C4-2B (cell line): ENCODE data around the gene CIB1.

Experiments
- CTCF ChIP-seq: fragments of 450-650 bp; conservative IDR thresholded peaks from 2 replicates; pipeline ENCODE4 v1.5.1; 2017; ENCODE audit warnings: mild to moderate bottlenecking
- ZFX ChIP-seq: fragments of 450-650 bp; IDR thresholded peaks from 2 replicates; pipeline ENCODE4 v1.6.1; 2017

GRCh38 chr15:90265271-90266060 is 31.7 kb upstream of the CIB1 start, which contains the start of gene NGRN:
- TF ChIP-seq CTCF = no peak
- TF ChIP-seq ZFX = peak; percentile 95
